ENCODE results near the gene MMD2.

Gene MMD2

DNA sequence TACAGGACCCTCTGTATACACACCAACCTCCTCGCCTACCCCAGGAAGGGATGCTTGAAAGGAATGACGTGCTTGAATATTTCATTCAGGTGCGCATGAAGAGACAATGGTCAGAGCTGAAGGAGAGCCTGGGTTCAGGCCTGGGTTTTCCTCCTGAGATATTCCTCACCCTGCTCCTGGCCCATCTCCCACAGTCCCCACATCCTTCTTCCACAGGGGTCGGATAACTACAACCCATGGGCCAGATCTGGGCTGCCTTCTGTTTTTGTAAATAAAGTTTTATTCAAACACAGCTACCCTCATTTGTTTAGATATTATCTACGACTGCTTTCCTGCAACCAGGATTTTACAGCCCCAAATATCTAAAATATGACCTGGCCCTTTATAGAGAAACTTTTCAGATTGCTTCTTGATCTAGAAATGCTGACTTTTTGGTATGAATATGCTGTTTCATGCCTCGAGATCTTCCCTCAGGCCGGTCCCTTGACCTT is 73.6 kb downstream of the MMD2 start:
- no peak overlapping the region for H3K4me3 ChIP-seq (replicated peaks; ENCODE audit: low read depth, low read length)
- DNase-seq (ENCODE audit: low read depth): no peak
- TF ChIP-seq, protein P1, sequence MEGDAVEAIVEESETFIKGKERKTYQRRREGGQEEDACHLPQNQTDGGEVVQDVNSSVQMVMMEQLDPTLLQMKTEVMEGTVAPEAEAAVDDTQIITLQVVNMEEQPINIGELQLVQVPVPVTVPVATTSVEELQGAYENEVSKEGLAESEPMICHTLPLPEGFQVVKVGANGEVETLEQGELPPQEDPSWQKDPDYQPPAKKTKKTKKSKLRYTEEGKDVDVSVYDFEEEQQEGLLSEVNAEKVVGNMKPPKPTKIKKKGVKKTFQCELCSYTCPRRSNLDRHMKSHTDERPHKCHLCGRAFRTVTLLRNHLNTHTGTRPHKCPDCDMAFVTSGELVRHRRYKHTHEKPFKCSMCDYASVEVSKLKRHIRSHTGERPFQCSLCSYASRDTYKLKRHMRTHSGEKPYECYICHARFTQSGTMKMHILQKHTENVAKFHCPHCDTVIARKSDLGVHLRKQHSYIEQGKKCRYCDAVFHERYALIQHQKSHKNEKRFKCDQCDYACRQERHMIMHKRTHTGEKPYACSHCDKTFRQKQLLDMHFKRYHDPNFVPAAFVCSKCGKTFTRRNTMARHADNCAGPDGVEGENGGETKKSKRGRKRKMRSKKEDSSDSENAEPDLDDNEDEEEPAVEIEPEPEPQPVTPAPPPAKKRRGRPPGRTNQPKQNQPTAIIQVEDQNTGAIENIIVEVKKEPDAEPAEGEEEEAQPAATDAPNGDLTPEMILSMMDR (IDR thresholded peaks at IDR 0.05; ENCODE audit: low read length, missing control alignments): no peak

DNA sequence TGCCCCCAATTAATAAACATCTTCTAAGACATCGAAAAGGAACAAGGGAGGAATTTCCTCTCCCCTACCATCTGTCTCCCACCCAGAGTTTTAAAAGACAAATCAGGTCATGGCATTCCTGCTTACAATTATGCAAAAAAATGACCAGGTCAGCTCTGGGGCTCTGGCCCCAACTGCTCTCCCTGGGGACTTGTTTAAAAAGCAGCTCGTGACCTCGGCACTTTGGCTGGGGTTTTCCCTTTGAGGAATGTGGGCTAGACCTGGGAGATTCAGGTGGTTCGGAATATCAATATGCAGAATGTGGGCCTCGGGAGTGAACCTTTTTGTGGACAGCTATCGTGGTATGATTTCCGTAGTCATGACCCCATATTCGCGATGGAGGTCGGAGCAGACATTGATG is 74.8 kb downstream of the MMD2 start:
- no peak for DNase-seq (ENCODE audit: low read depth)
- TF ChIP-seq, protein P1 (IDR thresholded peaks at IDR 0.05; ENCODE audit: low read length, missing control alignments): no peak
- H3K4me3 ChIP-seq (replicated peaks; ENCODE audit: low read depth, low read length): no peak overlapping the region

DNA sequence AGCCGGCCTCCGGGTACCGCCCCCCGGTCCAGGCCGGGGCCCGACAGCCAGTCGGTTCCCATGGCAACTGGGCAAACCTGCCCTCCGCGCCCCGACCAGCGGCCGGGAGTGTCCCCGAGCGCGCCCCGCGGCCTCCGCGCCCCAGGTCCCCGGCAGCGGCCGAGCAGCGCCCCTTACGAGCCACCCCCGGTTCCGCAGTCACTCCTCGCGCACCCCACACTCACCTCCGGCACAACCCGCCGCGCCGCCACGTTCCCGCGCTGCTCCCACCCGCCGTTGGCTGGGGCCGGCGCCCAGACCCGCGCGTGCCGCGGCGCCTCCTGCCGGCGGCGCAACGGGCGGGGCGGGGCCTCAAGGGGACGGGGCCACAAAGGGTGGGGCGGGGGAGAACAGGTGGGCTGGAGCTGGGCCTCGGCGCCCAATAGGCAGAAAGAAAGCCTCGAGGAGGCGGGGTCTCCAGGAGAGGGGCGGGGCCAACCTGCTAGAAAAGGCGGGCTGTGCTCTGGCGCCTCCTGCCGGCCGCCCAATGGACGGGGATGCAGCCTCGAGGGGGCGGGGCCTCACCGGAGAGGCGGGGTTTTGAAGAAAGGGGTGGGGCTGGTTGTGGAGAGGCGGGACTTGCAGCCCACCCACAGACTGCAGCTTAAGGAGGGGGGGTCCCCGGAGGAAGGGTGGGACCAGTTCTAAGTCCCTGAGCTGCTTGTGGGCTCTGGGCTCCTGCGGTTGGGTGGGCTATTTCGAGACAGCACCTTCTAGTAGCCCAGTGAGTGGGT is 75.4 kb downstream of the MMD2 start, which contains the start of gene RADIL:
Gene RADIL, minus strand, starts transcription at position 345 of the 773 bp plus-strand sequence. CDS start 5,577 bp downstream, outside the sequence.
- H3K4me3 ChIP-seq (replicated peaks; ENCODE audit: low read depth, low read length): peak within 1 kb of the TSS; percentile 49
- TF ChIP-seq, protein P1 (IDR thresholded peaks at IDR 0.05; ENCODE audit: low read length, missing control alignments): peak; percentile 62
- peak; percentile 91 for DNase-seq (ENCODE audit: low read depth)

DNA sequence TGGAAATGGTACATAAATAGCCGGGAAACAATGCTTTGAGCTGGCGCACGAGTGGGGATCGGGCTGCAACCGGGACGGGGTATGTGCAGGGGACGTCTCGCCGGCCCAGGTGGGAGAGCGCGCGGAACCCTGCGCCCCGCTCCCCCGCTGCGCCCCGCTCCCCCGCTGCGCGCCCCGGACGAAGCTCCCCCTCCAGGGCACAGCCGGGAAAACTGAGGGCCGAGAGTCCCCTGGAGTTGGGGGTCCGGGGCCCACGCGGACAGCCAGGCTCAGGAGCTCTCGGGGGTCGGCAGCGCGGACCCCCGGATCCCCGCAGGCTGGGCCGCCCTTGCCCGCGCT is 76.0 kb downstream of the MMD2 start:
- peak overlapping the region; percentile 49 for H3K4me3 ChIP-seq (replicated peaks; ENCODE audit: low read depth, low read length)
- TF ChIP-seq, protein P1 (IDR thresholded peaks at IDR 0.05; ENCODE audit: low read length, missing control alignments): no peak
- no peak for DNase-seq (ENCODE audit: low read depth)

DNA sequence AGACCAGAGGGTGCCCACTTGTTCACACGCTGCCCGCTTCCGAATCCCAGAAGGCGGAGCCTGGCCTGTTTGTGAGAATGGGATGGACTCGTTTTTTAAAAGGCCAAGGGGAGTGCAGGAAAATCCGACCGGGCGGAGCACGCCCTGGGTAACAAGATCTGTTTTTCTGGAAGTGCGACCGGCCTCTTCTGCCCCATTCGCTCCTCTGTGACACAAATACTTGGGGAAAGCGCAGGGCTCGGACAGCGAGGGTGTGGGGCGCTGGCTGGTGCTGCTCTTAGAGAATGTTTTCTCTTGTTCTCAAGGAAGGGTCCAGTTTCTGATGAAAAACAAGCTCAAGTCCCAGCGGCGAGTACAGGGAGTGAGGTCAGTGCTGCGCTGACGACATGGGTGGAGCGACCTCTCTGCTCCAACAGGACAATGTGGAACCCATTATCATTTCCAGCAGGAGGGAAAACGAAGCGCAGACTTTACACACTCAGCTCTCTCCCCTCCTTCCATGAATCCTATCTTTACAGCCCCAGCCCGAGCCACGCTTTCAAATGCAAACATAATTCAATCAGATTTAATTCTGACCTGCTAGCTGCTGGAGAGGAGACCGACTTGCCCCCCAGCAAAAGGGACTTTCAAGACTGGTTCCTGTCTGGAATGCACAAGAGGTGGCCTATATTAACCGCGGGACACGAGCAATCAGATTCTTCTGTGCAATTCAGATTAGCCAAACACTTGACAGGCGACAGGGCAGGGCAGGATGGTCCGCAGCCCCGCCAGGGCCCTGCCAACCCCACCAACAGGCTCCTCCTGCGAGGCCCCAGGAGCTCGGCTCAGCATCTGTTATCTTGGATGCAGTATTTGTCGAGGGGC is 76.6 kb downstream of the MMD2 start:
- TF ChIP-seq, protein P1 (IDR thresholded peaks at IDR 0.05; ENCODE audit: low read length, missing control alignments): no peak
- H3K4me3 ChIP-seq (replicated peaks; ENCODE audit: low read depth, low read length): peak overlapping the region; percentile 49
- peak; percentile 72 for DNase-seq (ENCODE audit: low read depth)

DNA sequence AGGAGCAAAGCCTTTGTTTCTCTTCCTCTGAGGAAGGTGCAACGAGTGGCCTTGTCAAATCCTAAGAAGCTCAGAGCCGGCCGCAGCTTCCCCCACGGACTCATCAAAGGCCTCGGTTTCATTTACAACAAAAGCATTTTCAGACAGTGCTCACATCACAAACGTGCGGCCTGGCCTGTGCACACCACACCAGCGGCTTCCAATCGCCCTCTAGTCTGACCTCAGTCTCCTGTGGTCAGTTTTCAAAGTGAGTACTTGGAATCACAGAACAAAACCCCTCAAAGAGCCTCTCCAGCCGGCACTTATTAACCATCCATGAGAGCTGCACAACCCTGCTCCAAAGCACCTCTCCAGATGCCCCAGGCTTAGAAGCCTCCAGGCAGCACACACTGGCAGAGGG is 78.8 kb downstream of the MMD2 start:
- TF ChIP-seq, protein P1 (IDR thresholded peaks at IDR 0.05; ENCODE audit: low read length, missing control alignments): no peak
- no peak overlapping the region for H3K4me3 ChIP-seq (replicated peaks; ENCODE audit: low read depth, low read length)
- DNase-seq (ENCODE audit: low read depth): no peak
